ENCODE data around the gene DYNLRB1. TPM values are rescaled to one million over a fixed set of nuclear protein-coding genes. Genes with fewer than 3 reads are reported as not detected.
A peak's percentile ranks its signal among the peaks of the same experiment; 100 is the strongest.

Gene DYNLRB1
- total and polyA plus RNA-seq, 2 of the 13 experiments (the other 11 are each of a cell fraction or from before 2014, with no cell fraction given) = 140 to 244 TPM

- TF ChIP-seq ATF4 (CRISPR knock-in tag; IDR thresholded peaks at IDR 0.05) (no peak), BCL6 (CRISPR knock-in tag; IDR thresholded peaks at IDR 0.05) (no peak), HNF1B (CRISPR knock-in tag; IDR thresholded peaks at IDR 0.05) (peak; percentile 44; the same call in 1 of the 2 replicates), ZMAT3 (CRISPR knock-in tag; conservative IDR thresholded peaks at IDR 0.05) (no peak), ZNF496 (CRISPR knock-in tag; IDR thresholded peaks at IDR 0.05; ENCODE audit: insufficient replicate concordance) (no peak), ZNF616 (CRISPR knock-in tag; IDR thresholded peaks at IDR 0.05; ENCODE audit: low read depth) (no peak), ZNF234 (CRISPR knock-in tag; conservative IDR thresholded peaks at IDR 0.05) (0 out of 2 replicates have a peak, but pooled peaks have one; percentile 39), SAP130 (CRISPR knock-in tag; IDR thresholded peaks at IDR 0.05; ENCODE audit: low read depth) (peak; percentile 55; the same call in 1 of the 2 replicates), ATM (IDR thresholded peaks at IDR 0.05; ENCODE audit: borderline replicate concordance) (no peak), SOX6 (IDR thresholded peaks at IDR 0.05) (no peak), SOX6 (CRISPR knock-in tag; IDR thresholded peaks at IDR 0.05) (no peak), ZNF574 (CRISPR knock-in tag; IDR thresholded peaks at IDR 0.05) (0 out of 2 replicates have a peak, but pooled peaks have one; percentile 24), ZNF292 (CRISPR knock-in tag; IDR thresholded peaks at IDR 0.05; ENCODE audit: borderline replicate concordance, low read depth) (no peak), ZMYM4 (CRISPR knock-in tag; IDR thresholded peaks at IDR 0.05) (no peak)
- TF ChIP-seq, protein P1, sequence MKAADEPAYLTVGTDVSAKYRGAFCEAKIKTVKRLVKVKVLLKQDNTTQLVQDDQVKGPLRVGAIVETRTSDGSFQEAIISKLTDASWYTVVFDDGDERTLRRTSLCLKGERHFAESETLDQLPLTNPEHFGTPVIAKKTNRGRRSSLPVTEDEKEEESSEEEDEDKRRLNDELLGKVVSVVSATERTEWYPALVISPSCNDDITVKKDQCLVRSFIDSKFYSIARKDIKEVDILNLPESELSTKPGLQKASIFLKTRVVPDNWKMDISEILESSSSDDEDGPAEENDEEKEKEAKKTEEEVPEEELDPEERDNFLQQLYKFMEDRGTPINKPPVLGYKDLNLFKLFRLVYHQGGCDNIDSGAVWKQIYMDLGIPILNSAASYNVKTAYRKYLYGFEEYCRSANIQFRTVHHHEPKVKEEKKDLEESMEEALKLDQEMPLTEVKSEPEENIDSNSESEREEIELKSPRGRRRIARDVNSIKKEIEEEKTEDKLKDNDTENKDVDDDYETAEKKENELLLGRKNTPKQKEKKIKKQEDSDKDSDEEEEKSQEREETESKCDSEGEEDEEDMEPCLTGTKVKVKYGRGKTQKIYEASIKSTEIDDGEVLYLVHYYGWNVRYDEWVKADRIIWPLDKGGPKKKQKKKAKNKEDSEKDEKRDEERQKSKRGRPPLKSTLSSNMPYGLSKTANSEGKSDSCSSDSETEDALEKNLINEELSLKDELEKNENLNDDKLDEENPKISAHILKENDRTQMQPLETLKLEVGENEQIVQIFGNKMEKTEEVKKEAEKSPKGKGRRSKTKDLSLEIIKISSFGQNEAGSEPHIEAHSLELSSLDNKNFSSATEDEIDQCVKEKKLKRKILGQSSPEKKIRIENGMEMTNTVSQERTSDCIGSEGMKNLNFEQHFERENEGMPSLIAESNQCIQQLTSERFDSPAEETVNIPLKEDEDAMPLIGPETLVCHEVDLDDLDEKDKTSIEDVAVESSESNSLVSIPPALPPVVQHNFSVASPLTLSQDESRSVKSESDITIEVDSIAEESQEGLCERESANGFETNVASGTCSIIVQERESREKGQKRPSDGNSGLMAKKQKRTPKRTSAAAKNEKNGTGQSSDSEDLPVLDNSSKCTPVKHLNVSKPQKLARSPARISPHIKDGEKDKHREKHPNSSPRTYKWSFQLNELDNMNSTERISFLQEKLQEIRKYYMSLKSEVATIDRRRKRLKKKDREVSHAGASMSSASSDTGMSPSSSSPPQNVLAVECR (CRISPR knock-in tag; IDR thresholded peaks at IDR 0.05; ENCODE audit: borderline replicate concordance) = peak; percentile 29; the same call in 1 of the 2 replicates
Measured at GRCh38 chr20:34536798-34537394, 20.7 kb downstream of the DYNLRB1 start (continued).

All from HepG2 (cell line).